Measurements from ENCODE around the gene DCK.

DNA sequence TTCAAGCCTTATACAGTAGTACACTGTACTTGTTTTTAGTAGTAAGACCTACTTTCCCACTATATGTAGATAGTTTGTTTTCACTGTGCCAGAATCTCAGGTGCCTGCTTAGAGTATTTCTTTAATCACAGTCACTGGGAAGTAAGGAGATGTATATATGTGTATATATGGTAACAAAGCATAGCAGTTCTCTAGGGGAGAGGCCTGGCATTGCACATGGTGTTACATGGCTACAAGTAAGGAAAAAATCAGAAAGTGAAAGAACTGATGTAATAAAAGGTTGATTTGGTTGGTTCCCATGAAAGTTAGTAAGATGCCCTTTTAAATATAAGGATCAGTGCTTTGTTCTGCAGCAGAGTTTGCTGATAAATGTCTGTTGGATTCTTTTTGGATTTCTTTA, 9.3 kb upstream of the DCK start:
- TF ChIP-seq, protein P1, sequence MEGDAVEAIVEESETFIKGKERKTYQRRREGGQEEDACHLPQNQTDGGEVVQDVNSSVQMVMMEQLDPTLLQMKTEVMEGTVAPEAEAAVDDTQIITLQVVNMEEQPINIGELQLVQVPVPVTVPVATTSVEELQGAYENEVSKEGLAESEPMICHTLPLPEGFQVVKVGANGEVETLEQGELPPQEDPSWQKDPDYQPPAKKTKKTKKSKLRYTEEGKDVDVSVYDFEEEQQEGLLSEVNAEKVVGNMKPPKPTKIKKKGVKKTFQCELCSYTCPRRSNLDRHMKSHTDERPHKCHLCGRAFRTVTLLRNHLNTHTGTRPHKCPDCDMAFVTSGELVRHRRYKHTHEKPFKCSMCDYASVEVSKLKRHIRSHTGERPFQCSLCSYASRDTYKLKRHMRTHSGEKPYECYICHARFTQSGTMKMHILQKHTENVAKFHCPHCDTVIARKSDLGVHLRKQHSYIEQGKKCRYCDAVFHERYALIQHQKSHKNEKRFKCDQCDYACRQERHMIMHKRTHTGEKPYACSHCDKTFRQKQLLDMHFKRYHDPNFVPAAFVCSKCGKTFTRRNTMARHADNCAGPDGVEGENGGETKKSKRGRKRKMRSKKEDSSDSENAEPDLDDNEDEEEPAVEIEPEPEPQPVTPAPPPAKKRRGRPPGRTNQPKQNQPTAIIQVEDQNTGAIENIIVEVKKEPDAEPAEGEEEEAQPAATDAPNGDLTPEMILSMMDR (conservative IDR thresholded peaks at IDR 0.05; ENCODE audit: low read length) = no peak
- no peak for TF ChIP-seq EZH2phosphoT487 (IDR thresholded peaks at IDR 0.05; ENCODE audit: borderline replicate concordance, low read depth, low read length)
